T-helper 2 cell (primary cell): ENCODE results near the gene FHIT.
A peak's percentile ranks its signal among the peaks of the same experiment; 100 is the strongest.

Experiments used
- DNase-seq, 5 experiments: peaks; one replicate each; pipeline versions ENCODE4 v3.0.0 to v3.0.0-alpha.2; 2012 to 2022

The FHIT gene

GRCh38 chr3:60603860-60604259 is 647.4 kb downstream of the FHIT start:
- DNase-seq = no peak

- no peak for DNase-seq
Observed at GRCh38 chr3:60600848-60601247, 650.4 kb downstream of the FHIT start.

- no peak for DNase-seq
Observed at GRCh38 chr3:60599586-60599985, 651.7 kb downstream of the FHIT start.

GRCh38 chr3:60598671-60599070 is 652.6 kb downstream of the FHIT start:
- no peak for DNase-seq

- DNase-seq = no peak
Observed at GRCh38 chr3:60594025-60594424, 657.2 kb downstream of the FHIT start.

GRCh38 chr3:60591267-60591666 is 660.0 kb downstream of the FHIT start:
- DNase-seq = no peak

GRCh38 chr3:60588806-60589205 is 662.4 kb downstream of the FHIT start:
- no peak for DNase-seq

GRCh38 chr3:60585918-60586317 is 665.3 kb downstream of the FHIT start:
- DNase-seq = no peak

- no peak for DNase-seq
Observed at GRCh38 chr3:60584250-60584649, 667.0 kb downstream of the FHIT start.

GRCh38 chr3:60582288-60582687 is 669.0 kb downstream of the FHIT start:
- DNase-seq = no peak

GRCh38 chr3:60580809-60581208 is 670.4 kb downstream of the FHIT start:
- no peak for DNase-seq

GRCh38 chr3:60579734-60580133 is 671.5 kb downstream of the FHIT start:
- DNase-seq = no peak

- no peak for DNase-seq
Observed at GRCh38 chr3:60578936-60579335, 672.3 kb downstream of the FHIT start.

GRCh38 chr3:60577601-60578000 is 673.7 kb downstream of the FHIT start:
- no peak for DNase-seq

GRCh38 chr3:60575718-60576272 is 675.5 kb downstream of the FHIT start:
- no peak for DNase-seq

- no peak for DNase-seq
Observed at GRCh38 chr3:60574046-60574769, 677.0 kb downstream of the FHIT start.

- DNase-seq = no peak
Observed at GRCh38 chr3:60573494-60573893, 677.8 kb downstream of the FHIT start.

GRCh38 chr3:60571511-60571910 is 679.7 kb downstream of the FHIT start:
- DNase-seq = no peak

GRCh38 chr3:60557122-60557521 is 694.1 kb downstream of the FHIT start:
- no peak for DNase-seq

- DNase-seq = peak in 1 of 5 experiments; percentile 74
Observed at GRCh38 chr3:60555686-60556354, 695.4 kb downstream of the FHIT start.

- peak in 1 of 5 experiments; percentile 61 for DNase-seq
Observed at GRCh38 chr3:60553144-60553543, 698.1 kb downstream of the FHIT start.

- peak in 1 of 5 experiments; percentile 45 for DNase-seq
Observed at GRCh38 chr3:60552581-60552980, 698.7 kb downstream of the FHIT start.

GRCh38 chr3:60551455-60552209 is 699.6 kb downstream of the FHIT start:
- DNase-seq = peak in 1 of 5 experiments; percentile 60
